Measurements from ENCODE around the gene BCAM.

GRCh38 chr19:44823373-44823698 is 14.4 kb downstream of the BCAM start:
- TF ChIP-seq YY1 (tag by site-specific recombination; IDR thresholded peaks at IDR 0.05) (no peak), CTCF (tag by site-specific recombination; IDR thresholded peaks at IDR 0.05) (no peak), SALL2 (tag by site-specific recombination; IDR thresholded peaks at IDR 0.05; ENCODE audit: borderline replicate concordance) (no peak), ZNF664 (tag by site-specific recombination; IDR thresholded peaks at IDR 0.05) (no peak), ZSCAN5A (tag by site-specific recombination; IDR thresholded peaks at IDR 0.05) (no peak), ZNF416 (tag by site-specific recombination; IDR thresholded peaks at IDR 0.05) (no peak), ZNF670 (tag by site-specific recombination; IDR thresholded peaks at IDR 0.05; ENCODE audit: low read depth) (no peak), ZNF639 (tag by site-specific recombination; IDR thresholded peaks at IDR 0.05) (no peak)
- TF ChIP-seq, protein P1, sequence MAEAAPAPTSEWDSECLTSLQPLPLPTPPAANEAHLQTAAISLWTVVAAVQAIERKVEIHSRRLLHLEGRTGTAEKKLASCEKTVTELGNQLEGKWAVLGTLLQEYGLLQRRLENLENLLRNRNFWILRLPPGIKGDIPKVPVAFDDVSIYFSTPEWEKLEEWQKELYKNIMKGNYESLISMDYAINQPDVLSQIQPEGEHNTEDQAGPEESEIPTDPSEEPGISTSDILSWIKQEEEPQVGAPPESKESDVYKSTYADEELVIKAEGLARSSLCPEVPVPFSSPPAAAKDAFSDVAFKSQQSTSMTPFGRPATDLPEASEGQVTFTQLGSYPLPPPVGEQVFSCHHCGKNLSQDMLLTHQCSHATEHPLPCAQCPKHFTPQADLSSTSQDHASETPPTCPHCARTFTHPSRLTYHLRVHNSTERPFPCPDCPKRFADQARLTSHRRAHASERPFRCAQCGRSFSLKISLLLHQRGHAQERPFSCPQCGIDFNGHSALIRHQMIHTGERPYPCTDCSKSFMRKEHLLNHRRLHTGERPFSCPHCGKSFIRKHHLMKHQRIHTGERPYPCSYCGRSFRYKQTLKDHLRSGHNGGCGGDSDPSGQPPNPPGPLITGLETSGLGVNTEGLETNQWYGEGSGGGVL (tag by site-specific recombination; IDR thresholded peaks at IDR 0.05) = no peak

Data from HEK293 (cell line).